ENCODE measurements around the gene RPS27.

DNA sequence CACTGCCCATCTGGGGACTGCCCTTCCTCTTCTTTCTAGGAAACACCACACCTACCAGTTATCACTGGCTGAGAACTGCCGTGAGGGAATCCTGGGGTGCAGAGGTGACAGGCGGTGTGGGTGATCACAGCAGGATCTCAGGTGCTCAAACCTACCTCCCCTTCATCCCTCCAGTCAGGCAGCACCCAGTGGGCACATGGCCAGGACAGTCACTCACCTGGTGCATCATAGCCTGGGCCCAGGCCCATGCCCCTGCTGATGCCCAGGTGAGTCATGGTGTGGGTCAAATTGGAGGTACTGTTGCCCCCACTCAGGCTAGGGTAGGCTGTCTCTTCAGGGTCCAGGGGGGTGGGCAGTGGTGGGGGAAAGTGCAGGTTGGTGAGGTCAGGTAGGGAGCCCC lies 38.8 kb upstream of the RPS27 start:
- no peak for TF ChIP-seq CTCF (conservative IDR thresholded peaks at IDR 0.05; ENCODE audit: low read length)
- no peak for TF ChIP-seq EZH2phosphoT487 (IDR thresholded peaks at IDR 0.05; ENCODE audit: borderline replicate concordance, low read depth, low read length)

Measured in OCI-LY7 (cell line).